ENCODE measurements around the gene GALK1.
"Not testable (repeated sequence)": the region's sequence is repeated elsewhere in the genome, so short reads cannot be mapped to it uniquely, and the experiment has no call there.

The GALK1 gene

GRCh38 chr17:75783803-75784472, 18.9 kb upstream of the GALK1 start:
- DNase-seq = peak in 1 of 2 donors; percentile 20

GRCh38 chr17:75783069-75783783, 18.2 kb upstream of the GALK1 start:
- DNase-seq = no peak

- no peak for DNase-seq
Observed at GRCh38 chr17:75779987-75780889, 15.2 kb upstream of the GALK1 start.

- peak; percentile 92 to 95 for DNase-seq
Observed at GRCh38 chr17:75779250-75779986, 14.4 kb upstream of the GALK1 start.

- peak in 1 of 2 donors; percentile 74 for DNase-seq
Observed at GRCh38 chr17:75778861-75779249, 13.9 kb upstream of the GALK1 start.

- not testable (repeated sequence) for DNase-seq
Observed at GRCh38 chr17:75778066-75778860, 13.3 kb upstream of the GALK1 start.

- no peak for DNase-seq
Observed at GRCh38 chr17:75777296-75777922, 12.4 kb upstream of the GALK1 start.

- DNase-seq = no peak
Observed at GRCh38 chr17:75776386-75777295, 11.6 kb upstream of the GALK1 start.

GRCh38 chr17:75774991-75775668, 10.1 kb upstream of the GALK1 start:
- DNase-seq = no peak

- no peak for DNase-seq
Observed at GRCh38 chr17:75774471-75774990, 9.5 kb upstream of the GALK1 start.

GRCh38 chr17:75773808-75774470, 8.9 kb upstream of the GALK1 start:
- no peak for DNase-seq

- DNase-seq = no peak
Observed at GRCh38 chr17:75773121-75773807, 8.3 kb upstream of the GALK1 start.

GRCh38 chr17:75771334-75772281, 6.6 kb upstream of the GALK1 start:
- no peak for DNase-seq

- no peak for DNase-seq
Observed at GRCh38 chr17:75769536-75769935, 4.5 kb upstream of the GALK1 start.

GRCh38 chr17:75767881-75768280, 2.9 kb upstream of the GALK1 start:
- DNase-seq = no peak

GRCh38 chr17:75765981-75766380, 989 bp upstream of the GALK1 start:
- DNase-seq = no peak

- no peak for DNase-seq
Observed at GRCh38 chr17:75764417-75764710, 628 bp downstream of the GALK1 start.
